PC-9 (cell line): ENCODE measurements around the gene PITX1. TPM values are rescaled to one million over a fixed set of nuclear protein-coding genes. Genes with fewer than 3 reads are reported as not detected.

Experiments
- BruUV-seq: library from RNA; stranded (reverse); fragments of 400-500 nt; replicated peaks from 2 replicates; lab custom pipeline; 2021; lab: Mats Ljungman, UMichigan
- CTCF ChIA-PET: fragments of 300-600 bp; sonication (Branson Sonifier 250); formaldehyde crosslinking; loops from one replicate; lab custom pipeline; 2022; ENCODE audit warnings: antibody characterized with exemption; lab: Charles Lee
- POLR2A ChIA-PET: fragments of 300-600 bp; sonication (Branson Sonifier 250); formaldehyde crosslinking; loops from one replicate; lab custom pipeline; 2022; ENCODE audit warnings: antibody characterized with exemption; ENCODE audit not compliant: unreplicated experiment; lab: Charles Lee
- DNase-seq, 2 experiments: peaks; one replicate each; pipeline versions ENCODE4 v3.0.0 to v3.0.0-alpha.2; 2015 to 2022; ENCODE audit warnings: mixed read lengths in 1 of 2
- H2AFZ ChIP-seq: fragments of 200-600 bp; sonication (generic); 2 replicates; pipeline ENCODE4 v1.8.1; 2017; ENCODE audit warnings: antibody characterized with exemption
- H3F3A ChIP-seq: fragments of 200-600 bp; sonication (generic); 2 replicates; pipeline ENCODE4 v1.8.1; 2017; ENCODE audit warnings: antibody characterized with exemption, mild to moderate bottlenecking, low read depth; ENCODE audit not compliant: insufficient read depth
- H3K27ac ChIP-seq: fragments of 200-600 bp; sonication (generic); 2 replicates; pipeline ENCODE4 v1.6.1; 2016; ENCODE audit warnings: mixed run types
- H3K27me3 ChIP-seq: fragments of 200-600 bp; sonication (generic); 2 replicates; pipeline ENCODE4 v1.6.1; 2016; ENCODE audit warnings: low read depth, mixed run types; ENCODE audit not compliant: insufficient read depth
- H3K36me3 ChIP-seq: fragments of 200-600 bp; sonication (generic); 2 replicates; pipeline ENCODE4 v1.6.1; 2016; ENCODE audit warnings: low read depth, mixed run types
- H3K4me1 ChIP-seq: fragments of 200-600 bp; sonication (generic); replicated peaks from 2 replicates; pipeline ENCODE4 v1.6.1; 2016; ENCODE audit warnings: mixed run types; ENCODE audit not compliant: insufficient read depth
- H3K4me2 ChIP-seq: fragments of 200-600 bp; sonication (generic); 2 replicates; pipeline ENCODE4 v1.6.1; 2017; ENCODE audit warnings: mixed run types
- H3K4me3 ChIP-seq: fragments of 200-600 bp; sonication (generic); 2 replicates; pipeline ENCODE4 v1.6.1; 2016; ENCODE audit warnings: mixed run types
- H3K79me2 ChIP-seq: fragments of 200-600 bp; sonication (generic); 2 replicates; pipeline ENCODE4 v1.6.1; 2017; ENCODE audit warnings: low read depth, mixed run types
- H3K9me2 ChIP-seq: fragments of 200-600 bp; sonication (generic); 2 replicates; pipeline ENCODE4 v1.8.1; 2017; ENCODE audit warnings: mild to moderate bottlenecking; ENCODE audit not compliant: insufficient read depth
- H3K9me3 ChIP-seq: fragments of 200-600 bp; sonication (generic); 2 replicates; pipeline ENCODE4 v1.8.1; 2016; ENCODE audit warnings: low read depth; ENCODE audit not compliant: insufficient read depth
- H4K20me1 ChIP-seq: fragments of 200-600 bp; sonication (generic); 2 replicates; pipeline ENCODE4 v1.8.1; 2017; ENCODE audit not compliant: insufficient read depth
- EZH2 ChIP-seq: fragments of 200-600 bp; sonication (generic); IDR thresholded peaks from 2 replicates; pipeline ENCODE4 v1.8.0; 2017; ENCODE audit warnings: antibody characterized with exemption, low read depth
- intact Hi-C: fragments of 100-400 bp; cut with micrococcal nuclease; formaldehyde crosslinking; loops from one replicate; pipeline ENCODE4 v1.10.0; 2022; ENCODE audit not compliant: unreplicated experiment
- total RNA-seq: library from RNA; stranded (reverse); gene quantifications from 2 replicates; pipeline ENCODE4 v1.2.3, GENCODE V29; 2021
- TF ChIP-seq, protein P1 (sequence below): fragments of 200-600 bp; sonication (generic); conservative IDR thresholded peaks from 2 replicates; pipeline ENCODE4 v1.6.1; 2017; ENCODE audit warnings: mixed run types, antibody characterized with exemption, mild to moderate bottlenecking, moderate library complexity

The PITX1 gene
- total RNA-seq, 1 experiment from 2014 or later = 27.8 TPM

DNA sequence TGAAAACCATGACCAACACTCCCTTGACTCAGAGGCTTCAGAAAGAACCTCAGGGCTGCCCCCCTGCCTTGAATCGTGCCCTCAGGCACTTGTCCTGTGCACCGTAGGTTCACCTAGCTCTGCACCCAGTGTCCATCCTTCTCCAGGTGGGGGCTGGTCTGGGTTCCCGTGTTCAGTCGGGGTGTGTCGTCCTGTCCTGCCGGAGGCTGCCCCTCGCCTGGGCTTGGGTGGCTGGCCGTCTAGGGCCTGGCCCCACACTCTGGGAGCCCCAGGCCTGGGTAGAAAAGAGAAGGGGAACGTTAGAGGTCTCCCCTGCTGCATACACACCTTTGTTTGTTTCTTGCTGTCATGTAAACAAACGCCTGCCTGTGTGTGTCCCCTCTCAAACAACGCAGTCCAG is 37.0 kb downstream of the PITX1 start:
- POLR2A ChIA-PET = no interaction called here
- Histone ChIP-seq H3K27ac (no peak overlapping the region), H3F3A (no peaks in the 10 kb centered on the region), H4K20me1 (no peaks in the 10 kb centered on the region), H3K79me2 (no peaks in the 10 kb centered on the region), H3K9me3 (no peaks in the 10 kb centered on the region; the same call in 1 of the 2 replicates), H3K9me2 (no peaks in the 10 kb centered on the region), H3K4me1 (no peaks in the 10 kb centered on the region), H3K27me3 (no peaks in the 10 kb centered on the region), H3K4me2 (no peak overlapping the region), H3K4me3 (no peak overlapping the region), H2AFZ (no peak overlapping the region), H3K36me3 (no peaks in the 10 kb centered on the region)
- TF ChIP-seq, protein P1, sequence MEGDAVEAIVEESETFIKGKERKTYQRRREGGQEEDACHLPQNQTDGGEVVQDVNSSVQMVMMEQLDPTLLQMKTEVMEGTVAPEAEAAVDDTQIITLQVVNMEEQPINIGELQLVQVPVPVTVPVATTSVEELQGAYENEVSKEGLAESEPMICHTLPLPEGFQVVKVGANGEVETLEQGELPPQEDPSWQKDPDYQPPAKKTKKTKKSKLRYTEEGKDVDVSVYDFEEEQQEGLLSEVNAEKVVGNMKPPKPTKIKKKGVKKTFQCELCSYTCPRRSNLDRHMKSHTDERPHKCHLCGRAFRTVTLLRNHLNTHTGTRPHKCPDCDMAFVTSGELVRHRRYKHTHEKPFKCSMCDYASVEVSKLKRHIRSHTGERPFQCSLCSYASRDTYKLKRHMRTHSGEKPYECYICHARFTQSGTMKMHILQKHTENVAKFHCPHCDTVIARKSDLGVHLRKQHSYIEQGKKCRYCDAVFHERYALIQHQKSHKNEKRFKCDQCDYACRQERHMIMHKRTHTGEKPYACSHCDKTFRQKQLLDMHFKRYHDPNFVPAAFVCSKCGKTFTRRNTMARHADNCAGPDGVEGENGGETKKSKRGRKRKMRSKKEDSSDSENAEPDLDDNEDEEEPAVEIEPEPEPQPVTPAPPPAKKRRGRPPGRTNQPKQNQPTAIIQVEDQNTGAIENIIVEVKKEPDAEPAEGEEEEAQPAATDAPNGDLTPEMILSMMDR = no peak
- no peak for TF ChIP-seq EZH2
- CTCF ChIA-PET = no interaction called here
- intact Hi-C loops = no loop called here
- DNase-seq = no peak
- no TSS peak for BruUV-seq

DNA sequence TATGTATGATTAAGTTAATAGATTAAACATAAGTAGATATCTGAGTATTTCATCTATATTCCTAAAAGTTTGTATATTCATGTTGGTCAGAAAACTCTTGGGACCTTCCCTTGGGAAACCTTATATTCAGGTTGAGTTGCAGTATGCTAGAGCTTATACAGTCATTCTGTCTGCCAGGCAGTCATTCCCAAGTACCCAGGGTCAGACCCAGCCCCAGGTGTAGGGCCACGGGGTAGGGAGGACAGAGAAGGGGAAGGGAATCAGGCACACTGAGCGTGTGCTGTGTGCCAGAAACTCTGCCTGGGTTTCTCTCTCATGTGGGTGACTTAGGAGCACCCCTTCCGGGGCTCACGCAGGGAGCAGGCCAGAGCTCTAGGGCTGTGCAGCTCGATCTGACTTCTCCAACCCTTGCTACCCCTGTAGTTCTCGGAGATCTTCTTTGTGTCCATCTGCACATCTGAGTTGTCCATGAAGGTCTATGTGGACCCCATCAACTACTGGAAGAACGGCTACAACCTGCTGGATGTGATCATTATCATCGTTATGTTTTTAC is 38.1 kb downstream of the PITX1 start:
- no TSS peak for BruUV-seq
- Histone ChIP-seq H3K4me2 (no peak overlapping the region), H3K79me2 (no peaks in the 10 kb centered on the region), H3K9me2 (no peaks in the 10 kb centered on the region), H3K9me3 (peaks cover 5% of the 10 kb centered on the region), H2AFZ (no peak overlapping the region), H3F3A (no peaks in the 10 kb centered on the region), H3K27me3 (no peaks in the 10 kb centered on the region), H4K20me1 (no peaks in the 10 kb centered on the region), H3K4me3 (no peak overlapping the region), H3K27ac (no peak overlapping the region), H3K4me1 (no peaks in the 10 kb centered on the region), H3K36me3 (peaks cover 2% of the 10 kb centered on the region; the same call in 1 of the 2 replicates)
- CTCF ChIA-PET = no interaction called here
- POLR2A ChIA-PET = no interaction called here
- intact Hi-C loops = no loop called here
- TF ChIP-seq EZH2 = no peak
- TF ChIP-seq, protein P1 = no peak
- no peak for DNase-seq

DNA sequence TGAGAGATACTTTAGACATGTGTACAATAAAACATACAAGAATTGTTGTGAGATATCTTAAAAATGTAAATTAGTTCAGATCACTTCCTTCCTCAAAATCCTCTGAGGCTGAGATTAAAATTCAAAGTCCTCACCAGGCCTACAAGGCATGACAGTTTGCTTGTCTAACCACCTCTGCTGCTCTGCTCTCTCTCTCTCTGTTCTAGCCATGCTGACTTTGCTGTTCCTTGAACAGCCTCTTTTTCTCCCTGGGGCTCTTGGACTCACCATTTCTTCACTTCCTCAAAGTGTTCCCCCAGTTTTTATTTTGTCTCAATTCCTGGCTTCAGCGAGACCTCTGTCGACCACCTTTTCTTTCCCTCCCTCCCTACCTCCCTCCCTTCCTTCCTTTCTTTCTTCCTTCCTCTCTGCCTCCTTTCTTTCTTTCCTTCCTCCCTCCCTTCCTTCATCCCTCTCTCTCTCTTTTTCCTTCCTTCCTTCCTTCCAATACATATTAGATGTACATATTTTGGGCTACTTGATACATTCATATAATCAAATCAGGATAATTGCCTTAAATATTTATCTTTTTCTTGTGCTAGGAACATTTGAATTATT is 39.4 kb downstream of the PITX1 start:
- DNase-seq = no peak
- intact Hi-C loops = no loop called here
- Histone ChIP-seq H3K4me3 (no peak overlapping the region), H3K27ac (no peak overlapping the region), H3F3A (no peaks in the 10 kb centered on the region), H3K36me3 (peaks cover 4% of the 10 kb centered on the region; the same call in 1 of the 2 replicates), H3K4me1 (no peaks in the 10 kb centered on the region), H3K9me2 (no peaks in the 10 kb centered on the region), H3K4me2 (no peak overlapping the region), H3K79me2 (no peaks in the 10 kb centered on the region), H3K9me3 (peaks cover 6% of the 10 kb centered on the region), H2AFZ (no peak overlapping the region), H3K27me3 (no peaks in the 10 kb centered on the region), H4K20me1 (no peaks in the 10 kb centered on the region)
- no TSS peak for BruUV-seq
- ChIA-PET POLR2A (no interaction called here), CTCF (no interaction called here)
- TF ChIP-seq, protein P1 = no peak
- no peak for TF ChIP-seq EZH2
